ENCODE measurements around the gene ZNF609. TPM values are rescaled to one million over a fixed set of nuclear protein-coding genes. Genes with fewer than 3 reads are reported as not detected.

Gene ZNF609
- polyA plus RNA-seq, 1 donor, result 14.9 TPM

DNA sequence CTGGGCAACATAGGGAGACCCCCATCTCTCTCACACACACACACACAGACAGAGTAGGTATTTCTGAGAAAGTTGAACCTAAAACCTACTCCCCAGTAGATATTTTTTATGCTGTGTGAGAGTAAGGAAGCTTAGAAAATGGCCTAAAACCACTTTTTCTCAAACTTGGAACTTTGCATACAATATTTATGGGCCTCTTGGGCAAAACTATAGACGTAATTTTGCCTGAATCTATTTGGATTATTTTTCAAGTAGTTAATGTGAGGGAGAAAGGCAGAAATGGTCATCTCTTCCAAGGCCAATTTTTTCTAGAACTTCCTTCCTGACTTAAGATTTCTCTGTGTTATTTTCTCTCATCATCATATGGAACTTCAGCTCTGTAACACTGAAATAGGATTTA is 81.7 kb downstream of the ZNF609 start:
- DNase-seq (ENCODE audit: low read depth), result peak; percentile 6

DNA sequence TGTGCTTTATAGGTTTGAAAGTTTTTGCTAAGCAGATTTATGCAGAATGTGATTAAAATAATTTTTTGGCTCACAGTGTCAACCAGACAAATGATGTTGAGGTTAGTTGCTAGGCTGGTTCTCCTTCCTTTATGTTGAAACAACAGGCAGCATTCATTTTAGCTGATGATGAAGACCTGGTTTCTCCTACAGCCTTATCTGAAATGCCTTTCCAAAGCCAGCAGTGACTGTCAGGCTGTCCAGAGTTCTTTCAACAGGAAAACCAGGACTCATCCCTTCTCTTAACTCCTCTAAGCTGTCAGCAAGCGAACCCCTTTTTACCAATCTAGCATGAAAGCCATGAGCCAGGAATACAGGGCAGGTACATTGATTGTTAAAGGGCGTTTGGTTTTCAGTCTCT is 84.1 kb downstream of the ZNF609 start:
- no peak for DNase-seq (ENCODE audit: low read depth)

- DNase-seq (ENCODE audit: low read depth), result no peak
Measured at GRCh38 chr15:64547275-64547674, 86.9 kb downstream of the ZNF609 start.

- no peak for DNase-seq (ENCODE audit: low read depth)
Measured at GRCh38 chr15:64548235-64548634, 87.9 kb downstream of the ZNF609 start.

GRCh38 chr15:64549860-64550259 is 89.5 kb downstream of the ZNF609 start:
- DNase-seq (ENCODE audit: low read depth), result no peak

GRCh38 chr15:64552281-64552948 is 92.0 kb downstream of the ZNF609 start:
- no peak for DNase-seq (ENCODE audit: low read depth)

DNA sequence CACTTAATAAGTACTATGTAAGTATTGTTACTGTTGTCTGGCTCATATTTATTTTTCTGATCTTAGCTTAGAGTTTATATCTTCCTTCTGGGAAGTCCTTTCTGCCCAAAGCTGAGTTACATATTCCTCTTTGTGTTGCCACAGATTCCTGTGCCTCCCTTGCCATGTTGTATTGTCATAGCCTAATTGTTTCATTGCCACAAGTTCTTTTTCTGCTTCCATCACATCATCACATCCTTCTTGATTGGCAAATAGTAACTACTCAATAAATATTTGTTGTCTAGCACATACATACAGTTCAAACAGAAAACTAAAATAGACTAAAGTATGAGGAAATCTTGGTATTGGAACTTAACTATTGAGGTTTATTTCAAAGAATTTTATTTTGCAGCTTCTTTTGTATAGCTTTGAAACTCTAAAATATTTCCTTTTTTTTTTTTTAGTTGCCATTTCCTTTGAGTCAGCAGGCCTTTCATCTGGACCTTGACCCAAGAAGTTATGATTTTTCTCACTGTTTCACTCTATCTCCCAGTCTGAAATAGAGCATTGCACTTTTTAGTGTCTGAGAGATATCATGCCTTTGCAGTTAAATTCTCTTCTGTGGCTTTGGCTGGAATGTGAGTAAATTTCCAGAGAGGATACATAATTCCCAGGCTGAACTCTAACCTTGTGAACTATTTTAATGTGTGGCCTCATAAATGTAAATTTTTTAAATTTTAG is 98.2 kb downstream of the ZNF609 start:
- no peak for DNase-seq (ENCODE audit: low read depth)

DNA sequence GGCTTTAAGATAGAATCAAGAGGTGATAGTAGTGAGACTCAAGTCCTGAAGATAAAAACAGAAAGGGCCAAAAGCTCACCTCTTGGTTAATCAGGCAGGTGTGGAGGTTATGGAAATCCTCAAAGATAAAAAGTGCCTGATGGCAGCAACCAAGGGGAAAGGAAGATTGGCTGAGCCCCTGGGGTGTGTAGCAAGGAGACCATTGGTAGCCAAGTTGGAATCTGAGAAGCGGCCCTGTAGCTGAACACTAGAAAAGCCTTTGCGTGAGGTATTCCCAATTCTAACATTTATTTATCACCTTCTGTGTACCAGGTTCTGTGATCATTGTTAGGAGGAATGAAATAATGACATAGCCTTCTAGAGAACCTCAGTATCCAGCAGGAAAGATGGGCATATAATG is 98.9 kb downstream of the ZNF609 start:
- DNase-seq (ENCODE audit: low read depth), result no peak

DNA sequence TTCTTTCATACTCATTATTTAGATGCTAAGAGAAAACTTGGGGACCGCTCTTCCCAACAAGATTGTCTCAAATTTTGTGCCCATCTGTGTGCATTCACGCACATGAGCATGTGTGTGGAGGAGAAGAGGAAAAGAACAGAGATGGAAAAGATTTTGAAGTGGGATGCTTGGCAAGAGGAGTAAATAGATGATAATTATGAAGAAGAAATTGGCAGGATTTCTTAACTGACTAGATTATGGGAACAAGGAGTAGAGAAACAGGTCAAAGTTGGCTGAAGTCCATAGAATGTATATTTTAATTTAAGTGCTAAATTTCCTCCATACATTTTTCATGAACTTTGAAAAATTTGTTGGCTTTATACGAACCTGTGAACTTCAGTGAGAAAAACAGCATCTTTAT is 100.1 kb downstream of the ZNF609 start:
- no peak for DNase-seq (ENCODE audit: low read depth)

- no peak for DNase-seq (ENCODE audit: low read depth)
Measured at GRCh38 chr15:64560998-64561397, 100.6 kb downstream of the ZNF609 start.

GRCh38 chr15:64562003-64562640 is 101.7 kb downstream of the ZNF609 start:
- no peak for DNase-seq (ENCODE audit: low read depth)

DNA sequence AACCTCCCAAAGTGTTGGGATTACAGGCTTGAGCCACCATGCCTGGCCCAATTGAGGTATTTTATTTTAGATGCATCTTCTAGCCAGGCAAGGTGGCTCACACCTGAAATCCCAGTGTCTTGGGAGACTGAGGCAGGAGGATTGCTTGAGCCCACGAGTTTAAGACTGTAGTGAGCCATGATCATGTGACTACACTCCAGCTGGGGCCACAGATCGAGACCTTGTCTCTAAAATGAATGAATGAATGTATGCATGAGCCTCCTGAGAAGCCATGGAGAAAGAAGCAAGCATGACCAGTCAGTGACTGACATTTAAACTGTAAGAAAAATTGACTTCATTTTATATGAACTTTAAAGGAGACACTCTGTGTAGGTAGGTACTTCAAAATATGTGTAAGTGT is 105.7 kb downstream of the ZNF609 start:
- DNase-seq (ENCODE audit: low read depth), result no peak

GRCh38 chr15:64566629-64567427 is 106.5 kb downstream of the ZNF609 start:
- no peak for DNase-seq (ENCODE audit: low read depth)

- DNase-seq (ENCODE audit: low read depth), result no peak
Measured at GRCh38 chr15:64568765-64569164, 108.4 kb downstream of the ZNF609 start.

DNA sequence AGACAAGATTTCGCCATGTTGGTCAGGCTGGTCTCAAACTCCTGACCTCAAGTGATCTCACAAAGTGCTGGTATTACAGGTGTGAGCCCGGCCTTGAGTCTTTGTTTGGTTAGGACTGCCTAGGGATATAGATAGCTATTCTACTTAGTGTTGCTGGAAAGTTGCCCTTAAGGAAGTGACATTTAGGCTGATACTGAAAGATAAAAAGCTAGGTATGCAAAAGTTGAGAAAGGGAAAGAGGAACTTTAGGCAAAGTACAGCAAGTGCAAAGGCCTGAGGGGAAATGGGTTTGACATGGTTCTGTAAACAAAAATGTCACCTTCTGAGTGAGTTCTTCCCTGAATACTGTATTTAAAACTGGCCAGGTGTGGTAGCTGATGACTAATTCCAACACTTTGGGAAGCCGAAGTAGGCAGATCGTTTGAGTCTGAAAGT is 111.5 kb downstream of the ZNF609 start:
- no peak for DNase-seq (ENCODE audit: low read depth)

DNA sequence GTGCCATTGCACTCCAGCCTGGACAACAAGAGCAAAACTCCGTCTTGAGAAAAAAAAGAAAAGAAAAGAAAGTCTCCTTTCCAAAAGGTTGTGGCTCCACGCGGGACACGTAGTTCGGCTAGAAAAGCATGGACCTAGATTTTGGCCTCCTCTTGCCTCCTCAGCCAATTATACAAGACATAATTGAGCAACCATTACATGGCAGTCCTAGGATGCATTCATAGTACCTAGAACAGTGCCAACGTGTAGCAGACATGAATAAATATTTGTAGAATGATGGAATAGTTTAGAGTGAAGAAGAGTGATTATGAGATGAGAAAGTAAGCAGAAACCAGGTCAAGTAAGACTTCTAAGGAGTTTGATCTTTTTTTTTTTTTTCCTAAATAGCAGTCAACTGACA is 112.5 kb downstream of the ZNF609 start:
- DNase-seq (ENCODE audit: low read depth), result no peak

GRCh38 chr15:64574301-64575017 is 114.1 kb downstream of the ZNF609 start:
- DNase-seq (ENCODE audit: low read depth), result no peak

- DNase-seq (ENCODE audit: low read depth), result no peak
Measured at GRCh38 chr15:64580696-64581407, 120.5 kb downstream of the ZNF609 start.

- DNase-seq (ENCODE audit: low read depth), result no peak
Measured at GRCh38 chr15:64581408-64581761, 121.0 kb downstream of the ZNF609 start.

DNA sequence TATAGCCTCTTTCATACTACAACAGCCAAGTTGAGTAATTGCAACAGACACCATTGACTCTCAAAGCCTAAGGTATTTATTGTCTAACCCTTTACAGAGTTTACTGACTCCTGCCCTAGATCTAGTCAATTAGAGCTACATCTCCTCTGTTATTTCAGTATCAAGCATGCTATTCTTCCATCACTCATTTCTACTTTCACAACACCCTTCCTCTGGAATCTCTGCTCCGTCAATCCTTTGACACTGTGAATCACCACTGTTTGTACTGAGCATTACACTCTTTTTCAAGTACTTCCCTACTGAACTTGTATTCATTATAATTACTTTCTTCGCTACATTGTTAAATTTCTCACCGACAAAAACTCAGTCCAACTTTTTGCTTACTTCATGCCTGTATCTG is 121.8 kb downstream of the ZNF609 start:
- DNase-seq (ENCODE audit: low read depth), result no peak

GRCh38 chr15:64583519-64583918 is 123.1 kb downstream of the ZNF609 start:
- DNase-seq (ENCODE audit: low read depth), result no peak
